COLO668 (cell line): Measurements from ENCODE around the gene CIRBP.

Experiments used
- DNase-seq: peaks from one replicate; lab custom pipeline; 2025; ENCODE audit not compliant: unreplicated experiment; lab: John Stamatoyannopoulos, UW

The CIRBP gene

GRCh38 chr19:1266916-1267476, 2.1 kb upstream of the CIRBP start:
- peak; percentile 67 for DNase-seq

- DNase-seq: peak; percentile 34
These were observed 1.5 kb upstream of the CIRBP start for GRCh38 chr19:1267477-1268225.

DNA sequence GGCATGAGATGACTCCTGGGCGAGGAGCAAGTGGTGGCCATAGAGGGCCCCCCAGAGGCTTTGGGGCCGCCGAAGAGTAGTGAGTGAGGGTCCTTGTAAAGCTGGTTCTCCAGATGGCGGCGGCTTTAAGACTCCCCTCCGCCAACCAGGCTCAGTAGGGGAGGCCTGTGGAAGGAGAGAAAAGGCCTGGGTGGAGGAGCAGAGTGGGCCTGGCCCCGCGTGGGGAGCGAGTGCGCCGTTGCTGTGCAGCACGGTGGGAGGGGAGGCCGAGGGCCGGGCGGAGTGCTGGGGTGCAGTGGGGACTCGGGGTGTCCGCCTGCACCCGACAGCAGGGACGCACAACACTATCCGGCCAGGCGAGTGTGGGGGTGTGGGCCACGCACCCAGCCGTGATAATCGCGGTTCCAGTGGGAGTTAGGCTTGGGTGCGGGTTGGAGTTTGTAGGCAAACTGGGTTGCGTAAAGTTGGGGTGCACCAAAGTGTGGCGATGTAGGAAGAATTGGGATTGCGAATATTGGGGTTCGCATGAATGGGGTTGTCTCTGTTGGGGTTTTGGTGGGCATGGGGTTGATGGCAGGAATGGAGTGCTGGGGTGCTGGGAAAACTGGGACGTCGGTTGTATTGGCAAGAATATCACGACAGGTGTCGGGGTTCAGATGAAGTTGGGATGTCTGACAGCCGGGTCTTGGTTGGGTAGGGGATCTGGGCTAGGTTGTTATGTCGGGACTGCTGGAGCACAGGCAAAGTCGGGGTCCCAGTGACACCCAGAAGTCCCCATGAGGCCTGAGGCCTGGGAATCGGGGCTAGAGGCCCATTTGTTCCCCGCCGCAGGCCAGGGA, 687 bp upstream of the CIRBP start:
- no peak for DNase-seq

- peak; percentile 92 for DNase-seq
These were observed 513 bp downstream of the CIRBP start for GRCh38 chr19:1269478-1270212.

DNA sequence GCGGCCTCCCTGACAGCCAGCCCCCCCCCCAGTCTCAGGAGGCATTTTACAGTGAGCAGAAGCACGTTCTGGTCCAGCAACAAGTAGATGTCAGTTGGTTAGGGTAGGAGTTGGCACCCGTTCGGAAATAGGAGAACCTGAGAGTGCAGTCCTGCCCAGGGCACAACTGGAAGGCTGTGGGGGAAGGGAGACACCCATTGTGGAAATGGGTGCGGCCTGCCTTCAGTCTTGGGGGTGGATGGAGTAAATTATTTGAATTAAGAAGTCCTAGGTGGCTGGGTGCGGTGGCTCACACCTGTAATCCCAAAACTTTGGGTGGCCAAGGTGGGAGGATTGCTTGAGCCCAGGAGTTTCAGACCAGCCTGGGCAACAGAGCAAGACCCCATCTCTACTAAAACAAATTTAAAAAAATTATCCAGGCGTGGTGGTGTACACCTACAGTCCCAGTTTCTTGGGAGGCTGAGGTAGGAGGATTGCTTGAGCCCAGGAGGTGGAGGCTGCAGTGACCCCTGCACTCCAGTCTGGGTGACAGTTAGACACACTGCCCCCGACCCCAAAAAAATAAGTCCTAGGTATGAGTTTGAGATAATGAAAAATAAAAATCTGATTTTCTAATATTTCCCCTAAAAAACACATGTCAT, 1.2 kb downstream of the CIRBP start:
- peak; percentile 58 for DNase-seq

GRCh38 chr19:1270854-1271527, 1.9 kb downstream of the CIRBP start:
- DNase-seq: peak; percentile 20

GRCh38 chr19:1271528-1272422, 2.6 kb downstream of the CIRBP start:
- peak; percentile 13 for DNase-seq

DNA sequence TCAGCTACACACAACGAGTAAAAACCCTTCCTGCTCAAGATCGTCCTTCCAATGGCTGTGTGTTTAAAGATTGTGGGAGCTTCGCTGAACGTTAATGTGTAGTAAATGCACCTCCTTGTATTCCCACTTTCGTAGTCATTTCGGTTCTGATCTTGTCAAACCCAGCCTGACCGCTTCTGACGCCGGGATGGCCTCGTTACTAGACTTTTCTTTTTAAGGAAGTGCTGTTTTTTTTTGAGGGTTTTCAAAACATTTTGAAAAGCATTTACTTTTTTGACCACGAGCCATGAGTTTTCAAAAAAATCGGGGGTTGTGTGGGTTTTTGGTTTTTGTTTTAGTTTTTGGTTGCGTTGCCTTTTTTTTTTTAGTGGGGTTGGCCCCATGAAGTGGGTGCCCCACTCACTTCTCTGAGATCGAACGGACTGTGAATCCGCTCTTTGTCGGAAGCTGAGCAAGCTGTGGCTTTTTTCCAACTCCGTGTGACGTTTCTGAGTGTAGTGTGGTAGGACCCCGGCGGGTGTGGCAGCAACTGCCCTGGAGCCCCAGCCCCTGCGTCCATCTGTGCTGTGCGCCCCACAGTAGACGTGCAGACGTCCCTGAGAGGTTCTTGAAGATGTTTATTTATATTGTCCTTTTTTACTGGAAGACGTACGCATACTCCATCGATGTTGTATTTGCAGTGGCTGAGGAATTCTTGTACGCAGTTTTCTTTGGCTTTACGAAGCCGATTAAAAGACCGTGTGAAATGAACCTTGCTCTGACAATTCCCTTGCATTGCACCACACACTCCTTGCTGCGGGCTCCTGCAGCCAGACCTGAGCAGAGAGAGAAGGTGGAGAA, 3.5 kb downstream of the CIRBP start:
- DNase-seq: no peak

- peak; percentile 26 for DNase-seq
These were observed 4.3 kb downstream of the CIRBP start for GRCh38 chr19:1273263-1274041.

DNA sequence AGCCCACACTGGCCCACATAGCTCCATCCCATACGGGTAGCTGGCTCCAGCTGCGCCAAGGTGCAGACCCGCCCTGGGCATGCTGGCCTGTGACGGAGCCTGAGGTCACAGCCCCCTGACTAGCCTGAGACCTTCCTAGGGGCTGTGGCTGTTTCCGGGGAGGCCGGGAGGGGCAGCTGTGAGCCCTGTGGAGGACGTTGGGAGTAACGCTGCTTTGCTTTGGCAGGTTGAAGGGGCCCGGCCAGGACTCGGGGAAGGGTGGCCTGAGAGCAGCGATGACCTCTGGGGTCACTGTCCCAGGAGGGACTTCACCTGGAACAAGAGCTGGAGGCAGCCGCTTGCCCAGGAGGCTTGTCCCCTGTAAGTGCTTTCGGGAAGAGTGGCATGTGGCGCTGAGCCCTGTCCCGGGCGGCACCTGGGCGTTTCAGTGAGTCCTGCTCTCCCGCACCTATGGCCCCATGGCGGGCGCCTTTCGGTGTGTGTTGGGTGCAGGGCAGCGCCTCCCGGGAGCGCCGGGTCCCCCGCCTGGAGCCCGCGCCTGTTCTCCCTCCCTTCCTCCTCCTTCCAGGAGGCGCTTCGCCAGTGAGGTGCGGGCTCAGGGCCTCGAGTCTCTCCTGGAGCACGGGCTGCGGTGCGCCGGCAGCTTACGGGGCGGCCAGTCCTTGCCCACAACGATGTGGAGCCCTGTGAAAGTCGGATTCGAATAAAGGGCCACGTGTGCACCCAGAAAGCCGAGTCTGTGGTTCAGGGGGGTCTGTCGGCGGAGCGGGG, 5.1 kb downstream of the CIRBP start:
- peak; percentile 51 for DNase-seq

DNA sequence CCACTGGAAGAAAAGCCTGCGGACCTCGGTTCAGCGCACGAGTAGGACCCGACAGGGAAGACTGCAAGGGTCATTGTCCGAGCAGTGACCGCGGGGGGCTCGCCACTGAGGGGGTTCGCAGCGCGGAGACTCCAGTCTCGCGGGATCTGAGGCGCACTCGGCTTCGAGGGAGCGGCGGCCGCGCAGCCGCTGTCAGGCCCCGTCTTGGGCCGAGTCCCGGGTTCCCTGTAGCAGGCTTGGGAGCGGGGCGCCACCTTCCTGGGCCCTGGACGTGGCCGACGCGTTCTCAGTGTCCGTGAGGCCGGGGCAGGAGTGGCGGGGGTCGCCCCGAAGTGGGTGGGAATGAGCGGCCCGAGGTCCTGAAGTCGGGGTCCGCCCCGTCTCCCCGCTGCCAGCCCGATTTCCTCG, 5.7 kb downstream of the CIRBP start:
- peak; percentile 66 for DNase-seq

- DNase-seq: peak; percentile 98
These were observed 6.3 kb downstream of the CIRBP start, which contains the start of gene FAM174C for GRCh38 chr19:1275260-1275975. FAM174C (plus strand) TSS chr19:1275530; CDS start chr19:1275550, 20 bp downstream.

DNA sequence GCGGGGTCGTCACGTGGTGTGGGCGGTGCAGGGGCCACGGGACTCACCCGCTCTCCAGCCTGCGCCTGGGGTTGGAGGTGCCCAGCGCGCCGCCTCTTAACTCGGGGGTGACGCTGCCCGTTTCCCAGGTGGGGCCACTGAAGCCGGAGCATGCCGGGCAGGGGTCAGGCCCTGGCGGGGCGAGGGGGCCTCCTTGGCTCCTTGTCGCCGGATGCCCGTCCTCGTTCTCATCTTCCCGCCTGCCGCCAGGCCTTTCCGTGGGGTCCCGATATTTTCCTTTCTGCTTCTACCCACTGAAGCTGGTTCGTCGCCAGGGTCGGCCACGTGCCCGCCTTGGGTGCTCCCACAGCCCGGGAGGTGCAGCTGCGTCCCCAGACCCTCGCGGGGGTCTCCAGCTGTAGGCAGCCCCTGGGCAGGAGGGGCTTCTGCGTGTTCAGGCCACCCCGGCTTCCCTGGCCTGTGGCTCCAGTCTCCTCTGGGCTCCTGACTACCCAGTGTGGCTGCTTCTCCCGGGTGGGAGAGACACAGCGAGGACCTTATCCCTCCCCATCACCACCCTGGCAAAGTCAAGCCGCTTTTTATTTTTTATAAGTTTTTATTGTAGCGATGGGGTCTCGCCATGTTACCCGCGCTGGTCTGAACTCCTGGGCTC, 7.0 kb downstream of the CIRBP start:
- no peak for DNase-seq

GRCh38 chr19:1276628-1277022, 7.5 kb downstream of the CIRBP start:
- DNase-seq: peak; percentile 78

DNA sequence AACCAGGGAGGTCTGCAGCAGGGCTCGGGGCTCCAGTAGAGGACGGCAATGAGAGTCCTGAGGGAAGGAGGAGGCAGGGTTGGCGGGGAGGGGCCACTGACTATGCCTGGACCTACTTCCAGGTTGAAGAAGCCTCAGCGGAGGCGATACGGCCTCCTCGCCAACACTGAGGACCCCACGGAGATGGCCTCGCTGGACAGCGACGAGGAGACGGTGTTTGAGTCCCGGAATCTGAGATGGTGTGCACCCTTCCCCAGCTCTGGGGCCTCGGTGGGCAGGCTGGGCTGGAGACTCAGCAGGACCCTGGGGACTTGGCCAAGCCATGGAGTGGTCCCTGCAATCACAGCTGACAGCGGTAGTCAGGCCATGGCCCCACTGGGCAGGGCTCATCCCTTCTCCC, 7.9 kb downstream of the CIRBP start:
- DNase-seq: no peak

DNA sequence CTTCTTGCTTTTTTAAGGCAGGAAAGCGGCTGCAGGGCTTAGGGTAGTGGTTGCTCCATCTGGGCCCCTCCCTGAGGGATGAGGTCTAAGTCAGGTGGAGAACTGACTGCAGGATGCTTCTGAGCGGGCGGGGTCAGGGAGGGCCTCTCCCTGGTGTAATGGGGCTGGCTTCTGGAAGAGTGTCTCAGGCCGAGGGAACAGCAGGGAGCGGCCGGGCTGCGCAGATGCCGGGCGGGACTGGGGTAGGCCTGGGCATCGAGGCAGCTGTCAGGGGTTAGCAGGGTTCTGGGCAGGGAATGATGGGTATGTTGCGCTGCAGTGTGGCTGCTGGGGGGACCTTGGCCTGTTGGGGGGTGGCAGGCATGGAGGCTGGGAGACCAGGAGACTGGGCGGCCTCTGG, 8.9 kb downstream of the CIRBP start:
- DNase-seq: no peak
